MCF 10A (cell line): Measurements from ENCODE around the gene VWF. TPM values are rescaled to one million over a fixed set of nuclear protein-coding genes. Genes with fewer than 3 reads are reported as not detected.

Source experiments
- BruUV-seq: library from RNA; stranded (reverse); fragments of 400-500 nt; replicated peaks from 2 replicates; lab custom pipeline; 2021; lab: Mats Ljungman, UMichigan
- CTCF ChIA-PET: fragments of 300-600 bp; sonication (Branson Sonifier 250); formaldehyde crosslinking; extraction: SDS; loops from one replicate; lab custom pipeline; 2021; ENCODE audit warnings: antibody characterized with exemption, inconsistent platforms; lab: Yijun Ruan, JAX
- POLR2A ChIA-PET: fragments of 300-600, 350-650 bp; sonication (Branson Sonifier 250); formaldehyde crosslinking; extraction: SDS; loops from one replicate; lab custom pipeline; 2020; ENCODE audit warnings: antibody characterized with exemption, inconsistent platforms; lab: Yijun Ruan, JAX
- DNase-seq: peaks from one replicate; pipeline ENCODE4 v3.0.0-alpha.2; 2018; ENCODE audit not compliant: unreplicated experiment
- H3K27ac Mint-ChIP-seq: one replicate; pipeline ENCODE4 v1.8.0; 2022; ENCODE audit warnings: mild to moderate bottlenecking, low read depth, mixed read lengths; ENCODE audit not compliant: unreplicated experiment
- H3K27me3 Mint-ChIP-seq: one replicate; pipeline ENCODE4 v1.8.0; 2022; ENCODE audit warnings: mixed read lengths; ENCODE audit not compliant: insufficient read depth, unreplicated experiment
- H3K36me3 Mint-ChIP-seq: one replicate; pipeline ENCODE4 v1.8.0; 2022; ENCODE audit warnings: mild to moderate bottlenecking, moderate library complexity, mixed read lengths; ENCODE audit not compliant: insufficient read depth, unreplicated experiment
- H3K4me1 Mint-ChIP-seq: one replicate; pipeline ENCODE4 v1.8.0; 2022; ENCODE audit warnings: mixed read lengths; ENCODE audit not compliant: insufficient read depth, unreplicated experiment
- H3K4me3 Mint-ChIP-seq: one replicate; pipeline ENCODE4 v1.8.0; 2022; ENCODE audit warnings: mild to moderate bottlenecking, moderate library complexity, mixed read lengths; ENCODE audit not compliant: unreplicated experiment
- H3K9me3 Mint-ChIP-seq: one replicate; pipeline ENCODE4 v1.8.0; 2022; ENCODE audit warnings: mixed read lengths; ENCODE audit not compliant: unreplicated experiment
- CTCF ChIP-seq: fragments of 200-600 bp; IDR thresholded peaks from one replicate; pipeline ENCODE4 v1.8.0; 2022; ENCODE audit warnings: antibody characterized with exemption, mild to moderate bottlenecking; ENCODE audit not compliant: unreplicated experiment
- intact Hi-C: fragments of 100-400 bp; cut with micrococcal nuclease; formaldehyde crosslinking; loops from 2 replicates; pipeline ENCODE4 v1.14.1; 2022
- total RNA-seq: library from RNA; stranded (reverse); gene quantifications from 2 replicates; pipeline ENCODE4 v1.2.3, GENCODE V29; 2022

The VWF gene
- total RNA-seq, 1 experiment from 2014 or later, result not detected

- Mint-ChIP-seq H3K9me3 (no peaks in the 10 kb centered on the region), H3K36me3 (no peaks in the 10 kb centered on the region), H3K4me3 (no peak overlapping the region), H3K27me3 (peaks cover 72% of the 10 kb centered on the region), H3K27ac (no peak overlapping the region), H3K4me1 (no peaks in the 10 kb centered on the region)
- CTCF ChIA-PET, result interaction anchor here (0.6 to 2.2 kb wide), 6 partner anchors 9 to 1375 kb away, joined by 3 to 26 read pairs (median 4); no protein-coding TSS in a partner anchor
- no TSS peak for BruUV-seq
- intact Hi-C loops, result no loop called here
- POLR2A ChIA-PET, result no interaction called here
- TF ChIP-seq CTCF, result no peak
- DNase-seq, result no peak
These were observed 148.3 kb downstream of the VWF start for GRCh38 chr12:5976196-5976595.

DNA sequence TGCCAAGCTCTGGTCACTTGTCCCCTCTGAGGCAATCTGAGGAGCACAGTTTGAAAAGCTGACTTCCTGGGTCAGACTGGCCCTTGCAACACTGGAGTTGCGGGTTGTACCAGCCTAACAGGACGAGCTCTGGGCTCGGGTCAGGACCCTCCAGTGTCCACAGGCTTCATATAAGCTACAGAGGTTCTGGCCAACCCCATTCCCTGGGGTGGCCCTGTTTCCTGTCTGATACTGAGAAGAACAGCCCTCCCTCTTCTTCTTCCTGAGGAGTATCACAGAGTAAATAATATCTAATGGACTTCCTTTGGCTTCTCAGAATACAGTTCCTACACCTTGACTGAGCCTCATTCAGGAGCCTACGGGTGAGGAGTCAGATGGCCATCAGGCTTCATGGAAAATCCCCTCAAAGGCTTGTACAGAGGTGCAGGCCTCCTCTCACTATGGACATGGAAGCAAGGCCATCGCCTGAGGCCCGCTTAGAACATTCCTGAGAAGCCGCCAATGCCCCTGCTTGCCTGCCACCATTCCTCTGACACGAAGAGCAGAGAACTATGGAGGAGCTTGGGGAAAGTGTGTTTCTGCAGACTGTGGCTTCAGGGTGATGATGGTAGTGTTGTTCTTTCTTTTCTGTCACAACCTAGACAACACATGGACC lies 150.9 kb downstream of the VWF start:
- Mint-ChIP-seq H3K27ac (no peak overlapping the region), H3K36me3 (no peaks in the 10 kb centered on the region), H3K9me3 (no peaks in the 10 kb centered on the region), H3K4me3 (no peak overlapping the region), H3K27me3 (peaks cover 77% of the 10 kb centered on the region), H3K4me1 (no peaks in the 10 kb centered on the region)
- DNase-seq, result no peak
- ChIA-PET POLR2A (no interaction called here), CTCF (interaction anchor here (0.5 to 3.6 kb wide), 8 partner anchors 8 to 65 kb away, joined by 3 to 19 read pairs (median 4); no protein-coding TSS in a partner anchor)
- intact Hi-C loops, result no loop called here
- no TSS peak for BruUV-seq
- TF ChIP-seq CTCF, result no peak

GRCh38 chr12:5972387-5972786 lies 152.1 kb downstream of the VWF start:
- Mint-ChIP-seq H3K4me1 (no peaks in the 10 kb centered on the region), H3K9me3 (no peaks in the 10 kb centered on the region), H3K27ac (no peak overlapping the region), H3K27me3 (peaks cover 76% of the 10 kb centered on the region), H3K36me3 (no peaks in the 10 kb centered on the region), H3K4me3 (no peak overlapping the region)
- TF ChIP-seq CTCF, result no peak
- DNase-seq, result no peak
- ChIA-PET CTCF (interaction anchor here (0.6 to 3.6 kb wide), 2 partner anchors 16 to 66 kb away, joined by 6 to 19 read pairs; no protein-coding TSS in a partner anchor), POLR2A (no interaction called here)
- intact Hi-C loops, result no loop called here
- no TSS peak for BruUV-seq

- intact Hi-C loops, result no loop called here
- POLR2A ChIA-PET, result no interaction called here
- Mint-ChIP-seq H3K27me3 (peaks cover 65% of the 10 kb centered on the region), H3K9me3 (no peaks in the 10 kb centered on the region), H3K4me1 (no peaks in the 10 kb centered on the region), H3K27ac (no peak overlapping the region), H3K4me3 (no peak overlapping the region), H3K36me3 (no peaks in the 10 kb centered on the region)
- BruUV-seq, result no TSS peak
- no peak for TF ChIP-seq CTCF
- CTCF ChIA-PET, result interaction anchor here (3.6 kb wide), 1 partner anchor 67 kb away, joined by 19 read pairs; no protein-coding TSS in a partner anchor
- no peak for DNase-seq
These were observed 153.1 kb downstream of the VWF start for GRCh38 chr12:5971194-5971850.
